GM19023 (cell line): ENCODE results near the gene C1orf21.
"Not testable (repeated sequence)": the region's sequence is repeated elsewhere in the genome, so short reads cannot be mapped to it uniquely, and the experiment has no call there.

Source experiments
- ATAC-seq: cut with Tn5 transposase; IDR thresholded peaks from one replicate; pipeline ENCODE4 v1.9.1; 2021; ENCODE audit warnings: mild to moderate bottlenecking, moderate library complexity; ENCODE audit not compliant: unreplicated experiment

C1orf21 gene

GRCh38 chr1:184386312-184387068, at the start of gene C1orf21:
C1orf21 (plus strand) TSS chr1:184387029; CDS start chr1:184477510, 90,481 bp downstream.
- peak; percentile 79 for ATAC-seq

DNA sequence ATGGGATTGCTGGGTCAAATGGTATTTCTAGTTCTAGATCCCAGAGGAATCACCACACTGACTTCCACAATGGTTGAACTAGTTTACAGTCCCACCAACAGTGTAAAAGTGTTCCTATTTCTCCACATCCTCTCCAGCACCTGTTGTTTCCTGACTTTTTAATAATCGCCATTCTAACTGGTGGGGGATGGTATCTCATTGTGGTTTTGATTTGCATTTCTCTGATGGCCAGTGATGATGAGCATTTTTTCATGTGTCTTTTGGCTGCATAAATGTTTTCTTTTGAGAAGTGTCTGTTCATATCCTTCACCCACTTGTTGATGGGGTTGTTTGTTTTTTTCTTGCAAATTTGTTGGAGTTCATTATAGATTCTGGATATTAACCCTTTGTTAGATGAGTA, 49.0 kb upstream of the C1orf21 start:
- not testable (repeated sequence) for ATAC-seq

- ATAC-seq = no peak
Measured at GRCh38 chr1:184340984-184341383, 45.8 kb upstream of the C1orf21 start.

DNA sequence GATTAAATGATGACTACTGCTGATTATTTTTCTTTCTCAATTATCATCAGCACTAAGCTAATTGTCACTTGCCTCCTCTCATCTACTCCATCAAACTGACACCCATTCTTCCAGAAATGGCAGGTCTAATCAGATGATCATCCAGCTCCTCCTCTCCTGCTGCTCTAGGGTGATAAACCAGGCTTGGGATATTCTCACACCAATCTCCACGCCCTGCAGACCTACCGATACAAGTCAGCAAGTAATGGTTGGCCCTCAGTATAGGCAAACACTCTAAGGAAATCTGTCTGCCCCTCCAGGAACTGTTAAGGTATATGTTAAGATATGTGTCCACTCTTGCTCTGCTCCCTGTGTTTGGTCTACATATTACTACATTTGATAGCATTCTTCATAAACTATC, 36.3 kb upstream of the C1orf21 start:
- no peak for ATAC-seq

DNA sequence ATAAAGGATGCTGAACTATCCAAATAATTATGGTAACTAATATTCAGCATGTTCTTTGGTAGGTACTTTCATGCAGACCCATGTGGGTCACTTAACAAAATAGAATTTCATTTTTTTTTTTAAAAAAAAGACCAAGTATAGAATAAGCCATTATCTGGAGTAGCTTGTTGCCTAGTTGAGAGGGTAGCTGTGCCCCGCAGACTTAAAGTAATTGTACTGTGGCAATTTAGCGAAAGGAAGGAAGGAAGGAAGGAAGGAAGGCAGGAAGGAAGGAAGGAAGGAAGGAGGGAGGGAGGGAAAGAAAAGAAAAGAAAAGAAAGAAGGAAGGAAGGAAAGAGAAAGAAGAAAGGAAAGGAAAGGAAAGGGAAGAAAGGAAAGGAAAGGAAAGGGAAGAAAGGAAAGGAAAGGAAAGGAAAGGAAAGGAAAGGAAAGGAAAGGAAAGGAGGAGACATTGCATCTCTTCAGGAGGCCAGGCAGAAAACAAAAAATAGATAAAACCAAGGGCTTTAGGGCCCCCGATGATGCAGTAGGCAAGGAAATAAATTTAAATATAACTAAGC, 35.3 kb upstream of the C1orf21 start:
- ATAC-seq = no peak

DNA sequence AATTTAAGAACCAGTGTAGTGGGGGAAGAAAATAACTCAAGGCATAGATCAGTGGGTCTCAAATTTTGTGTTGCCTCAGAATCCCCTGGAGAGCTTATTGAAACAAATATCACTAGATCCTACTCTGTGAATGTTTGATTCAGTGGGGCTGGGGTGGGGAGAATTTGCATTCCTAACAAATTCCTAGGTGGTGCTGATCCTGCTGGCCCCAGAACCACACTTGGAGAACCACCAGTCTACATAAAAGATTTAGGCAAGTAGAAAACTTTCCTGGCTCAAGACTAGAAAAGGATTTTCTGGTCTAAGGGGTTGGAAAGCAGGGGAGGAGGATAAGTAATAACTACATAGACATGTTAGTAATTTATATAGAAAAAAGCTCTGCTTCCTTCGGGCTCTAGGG, 34.1 kb upstream of the C1orf21 start:
- ATAC-seq = no peak

DNA sequence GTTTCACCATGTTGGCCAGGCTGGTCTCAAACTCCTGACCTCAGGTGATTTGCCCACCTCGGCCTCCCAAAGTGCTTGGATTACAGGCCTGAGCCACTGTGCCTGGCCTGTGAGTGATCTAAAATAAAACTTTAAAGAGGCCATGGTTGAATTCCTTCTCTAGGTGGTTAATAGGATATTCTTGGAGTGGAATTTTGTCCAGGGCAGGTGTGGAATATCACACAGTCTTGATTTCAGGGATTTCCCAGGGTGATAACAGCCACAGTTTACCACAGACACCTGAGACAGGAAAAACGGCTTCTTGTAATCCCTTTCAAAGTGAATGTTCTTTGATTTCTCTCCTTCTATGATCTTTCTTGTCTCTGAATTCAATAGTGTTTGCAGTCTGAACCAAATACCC, 32.1 kb upstream of the C1orf21 start:
- ATAC-seq = no peak

- ATAC-seq = no peak
Measured at GRCh38 chr1:184356891-184357290, 29.9 kb upstream of the C1orf21 start.

GRCh38 chr1:184358256-184358655, 28.6 kb upstream of the C1orf21 start:
- no peak for ATAC-seq

DNA sequence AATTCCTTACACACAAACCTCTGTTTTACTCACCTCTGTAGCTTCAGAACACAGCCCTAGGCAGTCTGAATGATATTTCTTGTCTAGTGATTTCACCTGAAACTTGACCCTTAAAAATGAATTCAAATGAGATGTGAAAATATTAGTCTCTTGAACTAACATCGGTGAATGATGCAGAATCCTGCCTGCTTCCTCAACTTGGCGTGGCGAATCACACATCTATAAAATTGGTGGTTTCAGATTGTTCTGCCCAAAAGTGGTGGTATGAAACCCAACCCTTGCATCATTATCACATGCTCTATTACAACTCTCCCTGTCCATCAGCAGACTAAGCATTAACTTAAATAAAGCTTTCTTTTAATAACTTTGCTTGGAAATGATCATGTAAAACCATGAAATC, 26.9 kb upstream of the C1orf21 start:
- no peak for ATAC-seq

DNA sequence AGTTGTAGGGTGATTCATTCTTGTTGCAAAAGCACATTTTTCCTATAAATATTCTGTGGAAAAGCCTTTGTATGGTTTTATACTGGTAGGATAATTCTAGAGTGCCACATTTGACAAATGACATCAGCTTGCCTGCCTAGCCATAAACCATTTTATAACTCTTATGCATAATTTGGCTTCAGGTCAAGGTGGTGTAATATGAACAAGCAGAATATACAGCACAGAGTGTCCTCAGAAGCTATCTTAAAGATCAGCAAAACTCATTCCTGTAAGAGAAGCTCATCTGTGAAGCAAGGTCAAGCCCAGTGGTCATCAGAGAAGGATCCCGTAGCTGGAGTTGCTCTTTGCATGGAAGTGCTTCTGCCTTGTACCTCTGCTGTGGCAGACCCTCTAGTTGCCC, 24.0 kb upstream of the C1orf21 start:
- no peak for ATAC-seq

DNA sequence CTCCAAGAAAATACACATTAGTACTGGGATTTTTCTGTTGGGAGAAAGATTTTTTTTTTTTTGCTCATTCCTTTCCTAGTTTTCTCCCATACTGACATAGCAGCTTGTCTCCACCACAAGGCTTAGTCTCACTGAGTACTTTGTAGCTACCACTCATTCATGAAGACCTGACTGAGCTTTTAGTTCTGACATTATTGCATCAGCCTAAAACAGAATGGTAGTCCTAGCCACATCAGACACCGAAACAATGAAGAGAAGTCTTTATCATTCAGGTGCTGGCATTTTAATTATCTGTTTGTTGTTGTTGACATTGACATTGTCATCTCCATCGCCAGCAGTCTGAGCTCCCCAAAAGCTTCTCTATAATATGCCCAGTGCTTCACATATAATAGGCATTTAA, 21.1 kb upstream of the C1orf21 start:
- ATAC-seq = no peak

DNA sequence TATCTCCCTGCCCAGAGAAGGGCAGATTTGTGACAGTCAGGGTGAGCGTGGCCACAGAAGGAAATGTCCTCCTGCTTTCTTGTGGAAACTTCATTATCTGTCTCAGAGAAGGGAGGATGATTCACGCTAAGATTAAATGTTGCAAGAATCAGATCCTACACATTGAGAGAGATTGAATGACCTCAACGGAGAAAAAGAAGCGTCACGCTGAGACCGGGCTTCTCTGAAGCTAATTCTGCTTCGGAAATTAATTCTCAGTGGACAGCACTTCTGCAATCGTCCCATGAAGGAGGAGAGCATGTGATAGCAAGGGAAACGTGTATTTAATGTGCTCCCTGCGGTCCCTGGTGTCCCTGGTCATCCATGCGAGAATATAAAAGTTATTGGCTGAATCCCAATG, 19.8 kb upstream of the C1orf21 start:
- ATAC-seq = no peak

DNA sequence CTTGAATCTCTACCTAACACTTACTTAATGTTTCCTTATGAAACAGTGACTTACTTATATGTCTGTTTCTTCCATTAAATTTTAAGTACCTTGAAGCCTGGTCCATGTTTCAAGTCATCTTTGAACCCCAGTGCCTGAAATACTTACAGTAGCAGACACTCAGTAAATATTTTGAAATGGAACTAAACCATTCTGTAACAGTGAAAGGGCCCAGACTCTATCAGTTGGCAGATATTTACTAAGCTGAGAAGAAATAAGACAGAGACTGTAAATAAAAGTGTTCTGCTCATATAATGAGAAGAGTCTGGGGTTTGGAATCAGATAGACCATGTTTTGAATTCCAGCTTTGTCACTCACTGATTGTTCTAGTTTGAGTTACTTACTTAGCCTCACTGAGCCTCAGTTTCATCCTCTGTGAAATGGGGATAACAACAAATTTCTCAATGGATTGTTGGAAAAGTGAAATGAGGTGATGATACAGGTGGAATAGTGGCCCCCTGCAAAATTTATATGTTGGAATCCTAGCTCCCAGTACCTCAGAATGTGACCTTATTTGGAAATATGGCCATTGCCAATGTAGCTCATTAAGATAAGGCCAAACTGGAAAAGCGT, 19.3 kb upstream of the C1orf21 start:
- no peak for ATAC-seq

DNA sequence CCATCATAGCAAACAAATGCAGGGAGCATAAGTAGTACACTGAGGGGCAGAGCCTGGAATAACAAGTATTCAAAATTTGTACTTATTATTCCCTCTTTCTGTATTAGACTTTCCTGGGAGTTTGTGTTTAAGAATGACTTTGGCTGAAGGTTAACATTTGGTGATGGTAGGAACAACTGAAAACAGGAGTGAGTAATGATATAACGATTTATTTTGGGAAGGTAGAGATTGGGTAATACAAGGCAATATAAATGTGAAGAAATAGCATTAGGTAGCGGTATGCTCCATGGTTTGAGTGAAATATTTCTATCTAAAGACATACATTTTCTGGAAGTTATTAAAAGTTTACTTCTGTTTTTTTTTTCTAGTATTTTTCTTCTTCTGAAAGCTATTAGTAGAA, 18.5 kb upstream of the C1orf21 start:
- ATAC-seq = no peak

- no peak for ATAC-seq
Measured at GRCh38 chr1:184370850-184371249, 16.0 kb upstream of the C1orf21 start.

- ATAC-seq = no peak
Measured at GRCh38 chr1:184373155-184373554, 13.7 kb upstream of the C1orf21 start.

- no peak for ATAC-seq
Measured at GRCh38 chr1:184376369-184376768, 10.5 kb upstream of the C1orf21 start.

DNA sequence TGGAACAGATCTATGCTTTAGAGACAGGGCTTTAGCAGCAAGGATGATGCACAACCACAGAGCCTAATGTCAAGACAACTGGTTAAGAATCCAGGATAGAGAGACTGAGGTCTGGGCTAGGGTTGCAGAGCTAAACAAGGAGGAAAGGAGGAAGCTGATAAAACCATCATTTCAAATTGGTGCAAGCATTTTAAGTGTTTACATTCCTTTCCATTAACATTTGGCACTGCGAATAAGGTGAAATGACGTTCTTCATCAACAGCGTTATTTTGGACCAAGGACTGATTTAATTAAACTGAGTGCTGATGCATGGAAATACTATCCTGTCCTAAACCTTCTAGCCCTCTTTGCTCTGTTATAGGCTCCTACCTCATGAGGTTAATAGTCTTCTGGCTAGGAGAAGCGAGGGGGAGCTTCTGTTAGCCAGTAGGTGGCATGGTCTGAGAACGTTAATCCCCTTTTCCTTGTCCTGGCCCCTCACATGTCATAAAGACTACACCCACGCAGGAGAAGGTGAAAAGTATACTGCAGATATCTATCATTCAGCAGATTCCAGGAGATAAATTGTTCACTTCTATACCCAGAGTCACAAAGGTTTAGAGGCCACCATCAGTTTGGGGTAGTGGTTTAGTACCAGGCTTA, 7.6 kb upstream of the C1orf21 start:
- ATAC-seq = no peak

DNA sequence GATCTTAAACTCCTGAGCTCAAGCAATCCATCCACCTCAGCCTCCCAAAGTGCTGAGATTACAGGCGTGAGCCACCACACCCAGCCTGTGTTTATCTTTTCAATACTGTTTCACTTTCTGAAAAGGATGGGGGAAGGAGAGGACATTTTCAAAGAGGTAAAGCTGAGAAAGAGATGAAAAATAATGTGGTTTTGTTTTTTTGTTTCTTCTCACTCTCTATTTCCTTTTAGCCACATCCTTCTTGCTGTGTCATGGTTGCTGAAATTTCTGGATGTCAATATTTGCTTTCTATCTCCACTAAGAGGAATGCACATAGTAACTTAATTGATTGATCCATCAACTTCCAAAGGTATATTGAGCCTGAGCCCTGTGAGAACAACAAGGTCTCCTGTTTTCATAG, 6.4 kb upstream of the C1orf21 start:
- ATAC-seq = no peak

- ATAC-seq = no peak
Measured at GRCh38 chr1:184383772-184384323, 3.0 kb upstream of the C1orf21 start.
